GM19324 (cell line): ENCODE measurements around the gene PHLDB3.

Experiments
- ATAC-seq: cut with Tn5 transposase; IDR thresholded peaks from one replicate; pipeline ENCODE4 v1.9.1; 2021; ENCODE audit warnings: mild to moderate bottlenecking, moderate library complexity; ENCODE audit not compliant: unreplicated experiment, low FRiP score

The PHLDB3 gene

DNA sequence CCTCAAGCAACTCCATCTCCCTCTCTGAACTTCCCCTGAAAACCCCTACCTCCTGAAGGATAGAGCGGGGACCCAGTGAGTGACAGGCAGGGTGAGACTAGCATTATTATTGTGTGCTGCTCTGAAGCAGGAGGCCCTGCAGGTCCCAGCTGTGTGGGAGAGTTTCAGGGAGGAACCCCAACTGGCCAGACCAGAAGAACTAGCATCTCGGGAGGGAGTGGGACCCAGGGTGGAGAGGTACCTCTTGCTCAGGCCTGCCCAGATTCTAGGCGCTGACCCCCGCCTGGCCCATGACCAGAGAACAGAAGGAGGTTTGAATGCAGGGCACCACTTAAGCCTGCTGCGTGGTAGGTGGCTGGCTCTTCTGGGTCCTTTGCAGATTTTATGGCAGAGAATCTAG lies 33.5 kb downstream of the PHLDB3 start:
- ATAC-seq, result no peak

DNA sequence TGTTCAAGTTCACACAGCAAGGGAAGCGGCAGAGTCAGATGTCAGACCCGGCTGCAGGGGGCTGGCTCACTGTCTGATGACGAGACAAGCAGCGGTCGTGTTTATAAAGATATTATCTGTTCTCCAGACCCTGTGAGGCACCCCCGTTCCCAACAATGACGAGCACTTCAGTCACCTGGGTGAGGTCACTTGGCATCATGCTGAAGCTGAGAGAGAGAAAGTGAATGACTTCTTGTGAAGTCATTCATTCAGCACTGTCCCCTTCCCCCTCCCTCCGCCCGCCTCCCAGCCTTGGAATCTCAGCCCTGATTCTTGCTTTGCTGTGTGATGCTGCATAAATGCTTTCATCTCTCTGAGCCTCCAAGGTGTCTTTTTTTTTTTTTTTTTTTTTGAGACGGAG lies 34.3 kb downstream of the PHLDB3 start:
- no peak for ATAC-seq

DNA sequence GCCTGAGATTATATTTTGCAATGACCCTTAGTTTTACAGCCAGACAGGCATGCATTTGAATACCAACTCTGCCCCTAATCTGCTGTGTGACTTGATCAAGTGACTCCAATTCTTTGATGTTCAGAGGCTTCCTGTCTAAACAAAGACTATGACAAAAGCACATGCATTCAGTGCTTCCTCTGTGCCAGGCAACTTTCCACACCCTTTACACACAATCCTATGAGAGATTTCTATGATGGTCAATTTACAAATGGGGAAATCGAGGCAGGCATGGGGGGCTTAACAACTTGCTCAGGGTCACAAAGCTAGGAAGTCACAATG lies 35.4 kb downstream of the PHLDB3 start:
- no peak for ATAC-seq

DNA sequence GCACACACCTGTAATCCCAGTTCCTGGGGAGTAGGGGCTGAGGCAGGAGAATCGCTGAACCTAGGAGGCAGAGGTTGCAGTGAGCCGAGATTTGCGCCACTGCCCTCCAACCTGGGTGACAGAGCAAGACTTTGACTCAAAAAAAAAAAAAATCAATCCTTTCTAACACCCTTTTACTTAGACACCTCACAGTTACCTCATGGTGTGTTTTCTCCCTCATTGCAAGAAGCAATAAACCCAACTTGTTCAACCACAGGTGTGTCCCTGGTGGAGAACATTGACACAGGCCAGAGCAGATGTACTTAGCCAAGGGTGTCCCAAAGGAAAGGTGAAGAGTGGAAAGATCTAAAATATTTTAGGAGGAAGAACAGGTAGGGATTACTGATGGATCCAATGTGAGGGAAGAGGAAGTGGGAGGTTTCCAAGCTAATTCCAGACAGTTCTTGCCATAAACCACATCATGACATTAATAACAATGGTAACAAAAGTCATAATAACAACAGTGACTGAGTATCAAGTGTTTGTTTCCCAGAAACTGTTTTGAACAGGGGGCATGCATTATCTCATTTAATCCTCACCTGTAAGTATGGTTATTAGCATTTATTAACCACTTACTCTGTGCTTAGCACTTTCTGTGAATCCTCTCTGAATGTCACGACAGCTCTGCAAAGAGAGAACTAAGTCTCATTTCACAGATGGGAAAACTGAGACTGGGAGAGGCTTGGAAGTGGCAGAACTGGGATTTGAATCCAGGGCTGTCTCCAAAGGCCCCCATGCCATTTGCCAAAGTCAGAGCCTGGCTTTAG lies 36.0 kb downstream of the PHLDB3 start:
- ATAC-seq, result no peak

DNA sequence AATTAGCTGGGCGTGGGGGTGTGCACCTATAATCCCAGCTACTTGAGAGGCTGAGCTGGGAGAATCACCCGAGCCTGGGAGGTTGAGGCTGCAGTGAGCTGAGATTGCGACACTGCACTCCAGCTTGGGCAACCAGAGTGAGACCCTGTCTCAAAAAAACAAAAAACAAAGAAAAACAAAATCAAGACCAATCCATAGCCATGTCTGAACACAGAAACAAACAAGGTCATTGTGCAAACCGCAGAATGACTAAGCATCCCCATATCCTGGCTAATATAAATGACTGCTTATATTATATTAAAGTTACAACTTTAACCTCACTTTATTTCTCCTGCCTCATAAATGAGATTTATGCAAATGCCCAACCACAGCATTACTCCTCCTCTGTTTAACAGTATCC lies 36.8 kb downstream of the PHLDB3 start:
- ATAC-seq, result no peak

DNA sequence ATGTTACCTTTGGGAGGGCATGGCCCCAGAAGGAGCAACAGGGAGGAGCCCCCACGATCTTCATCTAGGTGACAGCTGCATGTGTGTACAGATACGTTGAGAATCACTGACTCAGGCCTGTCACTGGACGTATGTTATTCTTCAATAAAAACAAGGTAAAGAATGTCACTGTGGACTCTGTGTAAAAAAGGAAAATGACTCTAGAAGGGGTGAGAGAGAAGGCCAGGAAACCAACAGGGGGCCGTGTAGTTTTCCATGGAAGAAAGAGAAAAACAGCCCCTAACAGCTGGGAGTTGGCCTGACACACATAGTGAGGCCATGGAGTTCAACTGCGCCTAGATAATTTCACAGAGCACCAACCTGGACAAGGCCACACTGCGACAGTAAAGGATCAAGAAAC lies 37.3 kb downstream of the PHLDB3 start:
- ATAC-seq, result no peak

DNA sequence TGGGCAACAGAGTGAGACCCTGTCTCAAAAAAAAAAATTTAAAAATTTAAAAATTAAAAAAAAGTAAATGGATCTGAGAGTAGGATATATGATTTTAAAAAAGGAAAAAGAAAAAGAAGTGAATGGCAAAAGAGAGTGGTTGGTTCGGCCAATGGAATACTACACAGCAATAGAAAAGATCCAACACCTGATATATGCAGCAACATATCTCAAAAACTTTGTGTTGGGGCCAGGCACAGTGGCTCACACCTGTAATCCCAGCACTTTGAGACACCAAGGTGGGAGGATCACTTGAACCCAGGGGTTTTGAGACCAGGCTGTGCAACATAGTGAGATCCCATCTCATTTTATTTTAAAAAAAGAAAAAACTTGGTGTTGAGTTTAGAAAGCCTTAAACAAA lies 37.8 kb downstream of the PHLDB3 start:
- no peak for ATAC-seq

DNA sequence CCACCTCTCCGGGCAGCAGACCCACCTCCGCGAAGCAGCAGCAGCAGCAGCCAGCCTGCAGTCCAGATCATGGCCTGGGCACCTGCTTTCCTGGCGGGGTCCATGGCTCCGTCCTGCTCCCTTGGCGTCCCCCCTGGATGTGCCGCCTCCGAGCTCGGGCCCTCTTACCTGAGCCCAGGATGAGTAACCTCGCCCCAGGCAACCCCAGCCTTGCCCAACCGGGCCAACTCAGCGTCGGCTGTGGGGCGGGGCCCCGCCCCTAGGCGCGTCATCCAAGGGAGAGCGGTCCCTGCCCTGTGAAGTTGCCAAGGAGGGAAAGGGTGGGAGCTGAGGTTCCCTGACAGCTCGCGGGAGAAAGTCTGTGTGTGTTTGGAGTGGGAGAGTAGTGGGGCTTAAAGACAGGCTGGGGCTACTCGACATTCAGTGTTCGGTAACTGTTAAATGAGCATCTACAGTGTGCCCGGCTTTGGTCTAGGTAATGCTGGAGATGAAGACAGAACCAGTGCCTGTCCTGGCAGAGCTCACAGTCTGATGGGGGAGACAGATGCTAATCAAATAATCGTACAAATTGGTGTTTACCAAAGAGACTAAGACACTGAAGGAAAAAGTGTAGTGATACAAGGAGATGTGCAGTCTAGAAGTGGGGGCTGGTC lies 39.0 kb downstream of the PHLDB3 start, which contains the start of gene LYPD3:
Gene LYPD3 (minus strand): TSS at position 141 of the 653 bp plus-strand sequence. CDS start 37 bp downstream, at position 104.
- no peak for ATAC-seq

DNA sequence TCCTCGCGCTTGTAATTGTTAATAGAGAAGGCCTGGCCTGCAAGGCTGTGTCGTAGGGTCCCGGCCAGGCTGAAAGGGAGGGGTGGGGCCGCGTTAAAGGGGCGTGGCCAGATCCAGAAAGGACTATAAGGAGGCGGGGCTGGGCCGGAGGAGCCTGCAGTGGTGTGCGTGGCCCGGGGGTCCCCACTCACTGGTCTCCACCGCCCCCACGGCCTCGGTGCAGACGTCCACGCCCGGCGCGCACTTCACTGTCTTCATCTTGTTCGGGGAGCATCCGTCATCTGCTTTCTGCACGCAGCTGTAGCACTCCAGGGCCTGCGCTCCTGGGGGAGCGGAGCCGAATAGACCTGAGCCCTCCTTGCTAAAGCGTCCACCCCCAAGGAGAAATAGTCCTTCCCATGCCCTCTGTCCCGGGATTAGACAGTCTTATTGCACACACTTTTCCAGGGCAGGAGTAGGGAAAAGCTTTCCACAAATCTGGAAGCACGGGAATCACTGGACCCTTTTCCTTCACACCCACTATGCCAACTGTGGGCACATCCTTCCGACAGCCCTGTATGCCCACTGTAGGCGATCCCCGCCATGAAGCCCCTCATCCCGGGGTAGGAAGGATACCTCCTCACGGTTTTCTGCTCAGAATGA lies 40.3 kb downstream of the PHLDB3 start:
- peak; percentile 15 for ATAC-seq

DNA sequence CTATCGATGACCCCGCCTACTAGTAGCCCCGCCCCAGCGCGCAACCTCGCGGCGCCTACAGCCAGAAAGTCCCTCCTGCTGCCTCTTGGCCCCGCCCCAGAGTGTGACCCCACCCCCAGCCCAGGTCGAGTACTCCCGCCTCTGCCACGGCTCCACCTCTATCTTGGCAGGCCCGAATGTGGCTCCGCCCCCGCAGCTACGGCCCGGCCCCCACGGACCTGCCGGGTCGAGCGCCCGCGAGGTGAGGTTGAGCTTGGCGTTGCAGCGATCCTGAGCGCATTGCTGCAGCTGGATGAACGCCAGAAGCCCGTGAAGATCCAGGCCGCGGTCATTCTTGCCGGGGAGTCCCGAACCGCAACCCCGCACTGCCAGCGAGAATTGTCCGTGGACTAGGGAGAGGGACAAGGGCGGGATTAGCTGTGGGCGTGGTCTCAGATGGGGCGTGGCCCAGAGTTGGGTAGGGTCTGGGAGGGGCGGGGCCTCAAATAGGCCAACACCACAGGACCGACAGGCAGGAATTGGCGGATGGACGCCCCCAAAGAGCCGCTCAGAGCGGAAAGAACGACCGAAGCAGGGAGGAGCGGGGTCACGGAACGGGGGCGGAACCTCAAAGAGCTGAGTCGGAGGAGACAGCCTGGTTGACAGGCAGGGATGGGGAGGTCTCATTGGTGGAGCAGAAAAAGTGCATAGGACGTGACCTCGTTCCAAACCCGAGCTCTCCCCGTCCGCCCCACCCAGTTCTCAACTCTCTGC lies 41.0 kb downstream of the PHLDB3 start:
- peak; percentile 79 for ATAC-seq

DNA sequence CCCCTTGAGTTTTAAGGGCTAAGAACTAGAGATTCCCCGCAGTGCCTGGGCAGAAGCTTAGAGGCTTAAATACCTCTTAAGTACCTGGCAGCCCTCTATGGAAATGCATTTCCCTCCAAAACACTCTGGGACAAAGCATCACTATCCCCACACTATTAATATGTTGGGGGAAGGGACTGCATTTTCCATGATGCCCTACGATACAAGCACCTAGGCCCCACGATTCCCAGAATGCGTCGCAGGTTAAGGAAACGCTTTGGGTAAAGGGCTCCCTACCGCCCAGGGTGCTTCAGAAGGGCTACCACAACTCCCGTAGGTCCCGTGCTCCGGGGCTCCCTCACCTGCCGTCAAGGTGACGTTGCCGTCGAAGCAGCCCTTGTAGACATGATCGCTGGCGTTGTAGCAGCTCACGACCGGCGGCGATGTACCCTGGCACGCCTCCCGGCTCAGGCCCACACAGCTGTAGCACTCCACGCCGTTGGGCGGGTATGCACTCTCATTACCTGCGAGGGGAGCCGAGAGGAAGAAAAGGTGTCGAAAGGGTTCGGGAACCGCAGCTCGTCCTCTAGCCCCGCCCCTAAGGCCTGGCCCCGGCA lies 41.7 kb downstream of the PHLDB3 start:
- no peak for ATAC-seq

DNA sequence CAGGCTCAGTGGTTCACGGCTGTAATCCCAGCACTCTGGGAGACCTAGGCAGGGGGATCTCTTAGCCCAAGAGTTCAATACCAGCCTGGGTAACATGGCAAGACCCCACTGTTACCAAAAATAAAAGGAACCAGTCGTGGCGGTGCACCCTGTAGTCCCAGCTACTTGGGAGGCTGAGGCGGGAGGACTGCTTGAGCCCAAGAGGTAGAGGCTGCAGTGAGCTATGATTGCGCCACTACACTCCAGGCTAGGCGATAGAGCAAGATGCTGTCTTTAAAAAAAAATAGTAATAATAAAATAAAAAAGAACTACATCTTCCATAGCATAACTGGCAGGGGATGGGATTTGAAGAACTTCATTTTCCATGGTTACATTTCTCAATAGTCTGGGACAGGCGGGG lies 42.2 kb downstream of the PHLDB3 start:
- ATAC-seq, result no peak

DNA sequence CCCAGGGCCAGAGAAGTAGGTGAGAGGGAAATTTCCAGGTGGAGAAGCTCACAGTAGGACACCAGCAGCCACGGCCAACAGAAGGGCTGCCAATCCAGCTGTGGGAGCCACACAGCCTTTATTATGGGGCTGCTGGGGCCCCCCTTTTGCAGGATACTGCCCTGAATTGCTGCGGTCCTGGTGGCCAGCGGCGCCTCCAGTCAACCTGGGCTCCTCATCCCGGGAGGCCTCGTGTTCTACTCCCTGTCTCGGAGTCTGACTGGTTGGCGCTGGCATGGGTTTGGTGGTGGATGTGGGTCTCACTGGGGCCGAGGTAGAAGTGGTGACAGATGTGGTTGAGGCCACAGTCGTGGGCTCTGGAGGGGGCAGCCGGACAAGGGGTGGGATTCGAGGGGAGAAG lies 43.2 kb downstream of the PHLDB3 start:
- ATAC-seq, result no peak

DNA sequence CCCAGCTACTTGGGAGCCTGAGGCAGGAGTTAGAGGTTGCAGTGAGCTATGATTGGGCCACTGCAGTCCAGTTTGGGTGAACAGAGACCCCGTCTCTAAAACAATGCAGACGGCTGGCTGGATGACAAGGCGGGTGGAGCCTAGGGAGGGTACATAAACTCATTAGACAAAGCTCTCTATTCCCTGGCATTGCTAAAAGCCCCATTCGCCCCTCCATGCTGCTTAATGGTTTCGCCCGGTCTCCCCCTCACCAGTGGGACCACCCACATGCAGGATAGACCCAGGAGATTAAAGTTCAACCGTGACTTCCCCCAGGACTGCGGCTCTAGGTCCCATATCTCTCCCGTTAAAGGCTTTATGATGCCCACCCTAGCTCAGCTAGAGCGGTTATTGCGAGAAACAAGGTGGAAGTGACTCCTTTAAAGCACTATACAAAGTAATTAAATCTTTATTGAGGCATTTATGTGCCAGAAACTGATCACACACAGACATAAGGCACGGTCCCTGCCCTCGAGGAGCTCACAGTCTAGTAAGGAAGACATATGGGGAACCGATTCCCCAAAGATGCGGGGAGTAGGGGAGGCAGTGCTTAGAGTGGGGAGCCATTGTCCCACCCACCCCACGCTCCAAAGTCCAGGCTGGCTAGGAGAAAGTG lies 44.1 kb downstream of the PHLDB3 start:
- ATAC-seq, result no peak

DNA sequence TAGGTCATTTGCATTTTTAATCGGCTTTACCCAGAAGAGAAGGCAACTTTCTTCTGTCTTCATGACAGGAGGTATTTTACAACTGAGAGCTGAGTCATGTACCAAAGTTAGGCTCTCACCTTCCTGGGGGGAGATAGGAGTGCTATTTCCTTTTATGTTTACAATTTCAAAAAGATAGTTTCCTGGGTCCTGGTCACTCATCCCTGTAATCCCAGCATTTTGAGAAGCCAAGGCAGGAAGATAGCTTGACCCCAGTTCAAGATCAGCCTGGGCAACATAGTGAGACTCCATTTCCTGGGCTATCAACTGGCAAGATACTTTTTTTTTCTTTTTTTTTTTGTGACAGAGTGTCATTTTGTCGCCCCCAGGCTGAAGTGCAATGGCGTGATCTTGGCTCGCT lies 46.7 kb downstream of the PHLDB3 start:
- no peak for ATAC-seq

DNA sequence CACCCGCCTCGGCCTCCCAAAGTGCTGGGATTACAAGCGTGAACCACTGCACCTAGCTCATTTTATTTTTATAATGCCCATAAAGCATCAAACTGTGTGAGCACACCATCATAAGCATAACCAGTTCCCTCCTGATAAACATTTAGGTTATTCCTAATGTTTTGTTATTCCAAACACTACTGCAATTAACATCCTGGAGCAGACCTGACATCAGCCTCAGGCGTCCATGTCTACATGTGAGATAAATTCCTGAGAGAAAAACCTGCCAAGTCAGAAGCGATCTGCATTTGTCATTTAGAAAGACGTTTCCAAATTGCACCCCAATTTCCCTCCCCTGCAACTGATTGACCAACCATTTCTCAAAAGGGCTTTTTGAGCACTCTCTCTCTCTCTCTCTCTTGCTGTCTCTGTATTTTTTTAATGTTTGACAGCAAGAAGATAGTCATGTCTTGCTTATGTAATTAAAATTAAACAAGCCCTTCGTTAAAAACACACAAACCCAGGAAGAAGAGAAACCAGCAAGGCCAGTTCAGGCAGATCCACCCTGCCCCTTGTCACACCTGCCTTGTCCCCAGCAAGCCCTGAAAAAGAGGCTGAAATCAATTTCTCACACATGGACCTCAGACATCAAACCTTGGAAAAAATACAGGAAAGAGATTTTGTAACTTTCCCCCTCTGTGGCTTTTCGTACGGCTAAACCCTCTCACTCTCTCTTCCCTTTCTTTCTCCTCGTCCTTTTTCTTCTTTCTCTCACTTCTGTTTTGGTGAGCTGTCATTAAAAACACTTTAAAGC lies 49.0 kb downstream of the PHLDB3 start:
- no peak for ATAC-seq

DNA sequence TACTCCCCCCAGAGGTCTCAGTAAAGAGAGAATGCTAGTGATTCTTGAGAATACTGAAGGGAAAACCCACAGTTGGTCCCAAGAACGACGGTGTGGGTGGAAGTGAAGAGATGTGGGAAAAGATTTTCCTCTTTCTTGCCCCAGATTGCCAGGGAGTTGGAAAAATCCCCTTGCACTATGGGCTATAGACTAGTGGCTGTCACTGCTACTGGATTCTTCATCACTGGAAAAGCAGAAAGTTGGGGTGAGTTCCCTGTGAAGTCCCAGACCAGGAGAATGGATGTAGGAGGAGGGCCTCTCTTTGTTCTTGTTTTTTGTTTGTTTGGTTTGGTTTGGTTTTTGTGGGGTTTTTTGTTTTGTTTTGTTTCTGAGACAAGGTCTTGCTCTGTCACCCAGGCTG lies 50.5 kb downstream of the PHLDB3 start:
- no peak for ATAC-seq

DNA sequence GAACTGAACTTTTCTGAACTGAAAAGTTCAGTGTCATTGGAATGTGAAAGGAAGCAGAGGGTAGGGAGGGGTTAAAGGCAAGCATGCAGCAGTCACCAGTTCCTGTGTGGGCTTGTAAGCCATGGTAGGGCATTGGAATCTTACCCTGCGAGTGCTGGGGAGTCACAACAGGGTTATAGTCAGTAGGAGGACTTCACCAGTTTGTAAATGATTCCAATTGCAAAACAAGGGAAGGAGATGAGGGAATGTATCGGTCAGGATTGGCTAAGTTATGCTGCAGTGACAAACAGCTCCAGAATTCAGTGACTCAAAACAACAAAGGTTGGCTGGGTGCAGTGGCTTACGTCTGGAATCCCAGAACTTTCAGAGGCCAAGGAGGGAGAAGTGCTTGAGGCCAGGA lies 52.0 kb downstream of the PHLDB3 start:
- no peak for ATAC-seq

DNA sequence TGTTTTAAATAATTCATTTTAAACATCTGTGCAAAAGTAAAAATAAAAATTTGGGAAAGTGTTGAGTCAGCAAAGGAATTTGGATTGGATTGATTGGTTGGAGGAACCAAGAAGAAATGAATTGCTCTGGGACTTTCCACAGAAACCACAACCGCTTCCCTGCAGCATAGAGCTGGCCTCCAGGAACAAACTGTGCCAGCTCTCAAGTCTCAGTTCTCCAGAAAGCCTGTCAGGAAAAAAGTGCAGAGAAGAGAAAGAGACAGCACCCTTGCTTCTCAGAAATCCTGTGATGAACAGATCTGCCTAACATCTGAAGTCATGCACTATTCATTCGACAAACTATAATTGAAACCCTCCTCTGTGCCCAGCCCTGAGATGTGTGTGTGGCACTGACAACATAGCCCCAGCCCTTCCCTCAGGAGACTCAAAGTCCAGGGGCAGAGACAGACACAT lies 54.0 kb downstream of the PHLDB3 start:
- ATAC-seq, result no peak
